ENCODE data around the gene IPO4. TPM values are rescaled to one million over a fixed set of nuclear protein-coding genes. Genes with fewer than 3 reads are reported as not detected.

IPO4 gene
- total and polyA plus RNA-seq, 2 of the 13 experiments (the other 11 are each of a cell fraction or from before 2014, with no cell fraction given), result 39.0 to 179 TPM

- TF ChIP-seq, protein P1, sequence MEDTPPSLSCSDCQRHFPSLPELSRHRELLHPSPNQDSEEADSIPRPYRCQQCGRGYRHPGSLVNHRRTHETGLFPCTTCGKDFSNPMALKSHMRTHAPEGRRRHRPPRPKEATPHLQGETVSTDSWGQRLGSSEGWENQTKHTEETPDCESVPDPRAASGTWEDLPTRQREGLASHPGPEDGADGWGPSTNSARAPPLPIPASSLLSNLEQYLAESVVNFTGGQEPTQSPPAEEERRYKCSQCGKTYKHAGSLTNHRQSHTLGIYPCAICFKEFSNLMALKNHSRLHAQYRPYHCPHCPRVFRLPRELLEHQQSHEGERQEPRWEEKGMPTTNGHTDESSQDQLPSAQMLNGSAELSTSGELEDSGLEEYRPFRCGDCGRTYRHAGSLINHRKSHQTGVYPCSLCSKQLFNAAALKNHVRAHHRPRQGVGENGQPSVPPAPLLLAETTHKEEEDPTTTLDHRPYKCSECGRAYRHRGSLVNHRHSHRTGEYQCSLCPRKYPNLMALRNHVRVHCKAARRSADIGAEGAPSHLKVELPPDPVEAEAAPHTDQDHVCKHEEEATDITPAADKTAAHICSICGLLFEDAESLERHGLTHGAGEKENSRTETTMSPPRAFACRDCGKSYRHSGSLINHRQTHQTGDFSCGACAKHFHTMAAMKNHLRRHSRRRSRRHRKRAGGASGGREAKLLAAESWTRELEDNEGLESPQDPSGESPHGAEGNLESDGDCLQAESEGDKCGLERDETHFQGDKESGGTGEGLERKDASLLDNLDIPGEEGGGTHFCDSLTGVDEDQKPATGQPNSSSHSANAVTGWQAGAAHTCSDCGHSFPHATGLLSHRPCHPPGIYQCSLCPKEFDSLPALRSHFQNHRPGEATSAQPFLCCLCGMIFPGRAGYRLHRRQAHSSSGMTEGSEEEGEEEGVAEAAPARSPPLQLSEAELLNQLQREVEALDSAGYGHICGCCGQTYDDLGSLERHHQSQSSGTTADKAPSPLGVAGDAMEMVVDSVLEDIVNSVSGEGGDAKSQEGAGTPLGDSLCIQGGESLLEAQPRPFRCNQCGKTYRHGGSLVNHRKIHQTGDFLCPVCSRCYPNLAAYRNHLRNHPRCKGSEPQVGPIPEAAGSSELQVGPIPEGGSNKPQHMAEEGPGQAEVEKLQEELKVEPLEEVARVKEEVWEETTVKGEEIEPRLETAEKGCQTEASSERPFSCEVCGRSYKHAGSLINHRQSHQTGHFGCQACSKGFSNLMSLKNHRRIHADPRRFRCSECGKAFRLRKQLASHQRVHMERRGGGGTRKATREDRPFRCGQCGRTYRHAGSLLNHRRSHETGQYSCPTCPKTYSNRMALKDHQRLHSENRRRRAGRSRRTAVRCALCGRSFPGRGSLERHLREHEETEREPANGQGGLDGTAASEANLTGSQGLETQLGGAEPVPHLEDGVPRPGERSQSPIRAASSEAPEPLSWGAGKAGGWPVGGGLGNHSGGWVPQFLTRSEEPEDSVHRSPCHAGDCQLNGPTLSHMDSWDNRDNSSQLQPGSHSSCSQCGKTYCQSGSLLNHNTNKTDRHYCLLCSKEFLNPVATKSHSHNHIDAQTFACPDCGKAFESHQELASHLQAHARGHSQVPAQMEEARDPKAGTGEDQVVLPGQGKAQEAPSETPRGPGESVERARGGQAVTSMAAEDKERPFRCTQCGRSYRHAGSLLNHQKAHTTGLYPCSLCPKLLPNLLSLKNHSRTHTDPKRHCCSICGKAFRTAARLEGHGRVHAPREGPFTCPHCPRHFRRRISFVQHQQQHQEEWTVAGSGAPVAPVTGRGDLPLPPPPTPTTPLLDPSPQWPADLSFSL (CRISPR knock-in tag; IDR thresholded peaks at IDR 0.05), result no peak
- TF ChIP-seq, protein P2, sequence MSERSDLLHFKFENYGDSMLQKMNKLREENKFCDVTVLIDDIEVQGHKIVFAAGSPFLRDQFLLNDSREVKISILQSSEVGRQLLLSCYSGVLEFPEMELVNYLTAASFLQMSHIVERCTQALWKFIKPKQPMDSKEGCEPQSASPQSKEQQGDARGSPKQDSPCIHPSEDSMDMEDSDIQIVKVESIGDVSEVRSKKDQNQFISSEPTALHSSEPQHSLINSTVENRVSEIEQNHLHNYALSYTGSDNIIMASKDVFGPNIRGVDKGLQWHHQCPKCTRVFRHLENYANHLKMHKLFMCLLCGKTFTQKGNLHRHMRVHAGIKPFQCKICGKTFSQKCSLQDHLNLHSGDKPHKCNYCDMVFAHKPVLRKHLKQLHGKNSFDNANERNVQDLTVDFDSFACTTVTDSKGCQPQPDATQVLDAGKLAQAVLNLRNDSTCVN (CRISPR knock-in tag; IDR thresholded peaks at IDR 0.05; ENCODE audit: borderline replicate concordance), result peak; percentile 67; the same call in 1 of the 2 replicates
- TF ChIP-seq RELA (CRISPR knock-in tag; IDR thresholded peaks at IDR 0.05), result peak; percentile 24
- TF ChIP-seq SIX1 (CRISPR knock-in tag; IDR thresholded peaks at IDR 0.05; ENCODE audit: borderline replicate concordance), result peak; percentile 60; the same call in 1 of the 2 replicates
- no peak for TF ChIP-seq NBN (conservative IDR thresholded peaks at IDR 0.05)
- TF ChIP-seq, protein P3, sequence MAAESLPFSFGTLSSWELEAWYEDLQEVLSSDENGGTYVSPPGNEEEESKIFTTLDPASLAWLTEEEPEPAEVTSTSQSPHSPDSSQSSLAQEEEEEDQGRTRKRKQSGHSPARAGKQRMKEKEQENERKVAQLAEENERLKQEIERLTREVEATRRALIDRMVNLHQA (CRISPR knock-in tag; IDR thresholded peaks at IDR 0.05), result peak; percentile 33; the same call in 1 of the 2 replicates
- TF ChIP-seq DNMT3B (CRISPR knock-in tag; conservative IDR thresholded peaks at IDR 0.05), result no peak
- TF ChIP-seq HBP1 (CRISPR knock-in tag; IDR thresholded peaks at IDR 0.05; ENCODE audit: low read depth), result peak; percentile 97
- no peak for TF ChIP-seq ZMAT5 (CRISPR knock-in tag; IDR thresholded peaks at IDR 0.05; ENCODE audit: borderline replicate concordance, low read depth)
- TF ChIP-seq KLF11 (CRISPR knock-in tag; IDR thresholded peaks at IDR 0.05), result peak; percentile 88; the same call in 1 of the 2 replicates
- TF ChIP-seq FOXP1 (IDR thresholded peaks at IDR 0.05), result no peak
- peak; percentile 44; the same call in 1 of the 2 replicates for TF ChIP-seq FOXP1 (CRISPR knock-in tag; IDR thresholded peaks at IDR 0.05)
- TF ChIP-seq ZNF207 (IDR thresholded peaks at IDR 0.05; ENCODE audit: borderline replicate concordance), result no peak
- TF ChIP-seq SAP130 (CRISPR knock-in tag; IDR thresholded peaks at IDR 0.05; ENCODE audit: low read depth), result peak; percentile 90
- TF ChIP-seq, protein P4, sequence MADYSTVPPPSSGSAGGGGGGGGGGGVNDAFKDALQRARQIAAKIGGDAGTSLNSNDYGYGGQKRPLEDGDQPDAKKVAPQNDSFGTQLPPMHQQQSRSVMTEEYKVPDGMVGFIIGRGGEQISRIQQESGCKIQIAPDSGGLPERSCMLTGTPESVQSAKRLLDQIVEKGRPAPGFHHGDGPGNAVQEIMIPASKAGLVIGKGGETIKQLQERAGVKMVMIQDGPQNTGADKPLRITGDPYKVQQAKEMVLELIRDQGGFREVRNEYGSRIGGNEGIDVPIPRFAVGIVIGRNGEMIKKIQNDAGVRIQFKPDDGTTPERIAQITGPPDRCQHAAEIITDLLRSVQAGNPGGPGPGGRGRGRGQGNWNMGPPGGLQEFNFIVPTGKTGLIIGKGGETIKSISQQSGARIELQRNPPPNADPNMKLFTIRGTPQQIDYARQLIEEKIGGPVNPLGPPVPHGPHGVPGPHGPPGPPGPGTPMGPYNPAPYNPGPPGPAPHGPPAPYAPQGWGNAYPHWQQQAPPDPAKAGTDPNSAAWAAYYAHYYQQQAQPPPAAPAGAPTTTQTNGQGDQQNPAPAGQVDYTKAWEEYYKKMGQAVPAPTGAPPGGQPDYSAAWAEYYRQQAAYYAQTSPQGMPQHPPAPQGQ (CRISPR knock-in tag; IDR thresholded peaks at IDR 0.05; ENCODE audit: borderline replicate concordance), result peak; percentile 94
Observed at GRCh38 chr14:24232645-24233537, 44.3 kb upstream of the IPO4 start, which contains the start of gene GMPR2 (continued).

Data from HepG2 (cell line).